ENCODE results near the gene ABCB11.
"Not testable (repeated sequence)": the region's sequence is repeated elsewhere in the genome, so short reads cannot be mapped to it uniquely, and the experiment has no call there.

Gene ABCB11

GRCh38 chr2:169041594-169041993 lies 10.5 kb upstream of the ABCB11 start:
- DNase-seq: no peak

- no peak for DNase-seq
Observed at GRCh38 chr2:169039702-169040101, 8.6 kb upstream of the ABCB11 start.

- DNase-seq: no peak
Observed at GRCh38 chr2:169038338-169038757, 7.2 kb upstream of the ABCB11 start.

- DNase-seq: no peak
Observed at GRCh38 chr2:169036736-169037440, 5.8 kb upstream of the ABCB11 start.

GRCh38 chr2:169035887-169036286 lies 4.8 kb upstream of the ABCB11 start:
- DNase-seq: no peak

- no peak for DNase-seq
Observed at GRCh38 chr2:169034984-169035544, 3.9 kb upstream of the ABCB11 start.

- DNase-seq: no peak
Observed at GRCh38 chr2:169034256-169034655, 3.1 kb upstream of the ABCB11 start.

GRCh38 chr2:169029341-169029740 lies 1.8 kb downstream of the ABCB11 start:
- no peak for DNase-seq

- no peak for DNase-seq
Observed at GRCh38 chr2:169027234-169027633, 3.9 kb downstream of the ABCB11 start.

- DNase-seq: no peak
Observed at GRCh38 chr2:169026056-169026455, 5.1 kb downstream of the ABCB11 start.

GRCh38 chr2:169023161-169023560 lies 8.0 kb downstream of the ABCB11 start:
- no peak for DNase-seq

- DNase-seq: no peak
Observed at GRCh38 chr2:169018390-169018789, 12.7 kb downstream of the ABCB11 start.

GRCh38 chr2:169015943-169016342 lies 15.2 kb downstream of the ABCB11 start:
- no peak for DNase-seq

- DNase-seq: no peak
Observed at GRCh38 chr2:169014780-169015179, 16.3 kb downstream of the ABCB11 start.

GRCh38 chr2:169013628-169014026 lies 17.5 kb downstream of the ABCB11 start:
- no peak for DNase-seq

- DNase-seq: no peak
Observed at GRCh38 chr2:169012812-169013627, 18.1 kb downstream of the ABCB11 start.

GRCh38 chr2:169012191-169012792 lies 18.8 kb downstream of the ABCB11 start:
- DNase-seq: not testable (repeated sequence)

GRCh38 chr2:169011698-169012097 lies 19.4 kb downstream of the ABCB11 start:
- no peak for DNase-seq

GRCh38 chr2:169010633-169011460 lies 20.3 kb downstream of the ABCB11 start:
- DNase-seq: no peak

- DNase-seq: no peak
Observed at GRCh38 chr2:169009865-169010579, 21.1 kb downstream of the ABCB11 start.

GRCh38 chr2:169007941-169008340 lies 23.2 kb downstream of the ABCB11 start:
- DNase-seq: no peak

- DNase-seq: no peak
Observed at GRCh38 chr2:169007356-169007755, 23.8 kb downstream of the ABCB11 start.
